Large intestine (tissue), 3 donors: ENCODE measurements around the gene RAET1L. TPM values are rescaled to one million over a fixed set of nuclear protein-coding genes. Genes with fewer than 3 reads are reported as not detected.

Experiments used
- DNase-seq, 2 donors: peaks; one replicate each; pipeline versions ENCODE4 v3.0.0 to v3.0.0-alpha.2; 2013
- H3K27ac ChIP-seq: one replicate; pipeline ENCODE4 v1.5.1; 2013; ENCODE audit warnings: low read length
- H3K27me3 ChIP-seq: 2 replicates; pipeline ENCODE4 v1.6.1; 2013; ENCODE audit warnings: low read length; ENCODE audit not compliant: control insufficient read depth, insufficient read depth
- H3K36me3 ChIP-seq: 2 replicates; pipeline ENCODE4 v1.6.1; 2013; ENCODE audit warnings: low read length; ENCODE audit not compliant: control insufficient read depth, insufficient read depth
- H3K4me1 ChIP-seq: one replicate; pipeline ENCODE4 v1.6.1; 2013; ENCODE audit warnings: low read length; ENCODE audit not compliant: control insufficient read depth, insufficient read depth
- H3K4me3 ChIP-seq: one replicate; pipeline ENCODE4 v1.5.1; 2013; ENCODE audit warnings: low read length
- H3K9me3 ChIP-seq: one replicate; pipeline ENCODE4 v1.6.1; 2013; ENCODE audit warnings: mild to moderate bottlenecking, low read depth, low read length, moderate library complexity; ENCODE audit not compliant: control insufficient read depth
- WGBS: methylation state at CpG from one replicate; pipeline ENCODE4 v1.1.5; 2013; ENCODE audit warnings: low lambda C conversion rate; ENCODE audit not compliant: insufficient coverage; 5-methylcytosine and 5-hydroxymethylcytosine counted together
- polyA plus RNA-seq: library from polyadenylated mRNA; unstranded; fragments of 120-200 nt; gene quantifications from one replicate; pipeline ENCODE4 v1.2.1, GENCODE V29; 2013

The RAET1L gene
- polyA plus RNA-seq, 1 donor, result not detected

DNA sequence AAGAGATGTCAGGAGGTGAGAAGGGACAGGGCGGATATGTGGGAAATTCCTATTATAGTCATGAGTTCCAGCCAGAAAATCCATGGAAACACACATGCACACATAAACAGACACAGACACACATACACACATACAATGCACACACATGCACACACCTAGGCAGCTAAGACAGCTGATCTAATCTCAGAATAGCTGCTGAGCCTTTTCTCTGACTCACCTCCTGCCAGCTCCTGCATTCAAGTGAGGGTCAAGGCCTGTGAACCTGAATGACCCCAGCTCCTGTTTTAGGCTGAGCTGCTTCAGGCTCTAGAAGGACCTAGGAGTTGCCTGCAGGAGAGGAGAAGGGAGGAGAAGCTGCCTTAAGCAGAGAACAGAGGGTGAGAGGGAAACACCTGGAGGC lies 21.6 kb upstream of the RAET1L start:
- DNase-seq, result no peak
- H3K4me1 ChIP-seq, result no peaks in the 10 kb centered on the region
- H3K27me3 ChIP-seq, result peaks cover 49% of the 10 kb centered on the region
- H3K36me3 ChIP-seq, result no peaks in the 10 kb centered on the region
- H3K27ac ChIP-seq, result no peak overlapping the region
- no peak overlapping the region for H3K4me3 ChIP-seq
- no peaks in the 10 kb centered on the region for H3K9me3 ChIP-seq
- WGBS, result no CpG with 5 or more reads among the region's 1 CpG

- H3K4me1 ChIP-seq, result no peaks in the 10 kb centered on the region
- no CpG with 5 or more reads among the region's 10 CpGs for WGBS
- no peaks in the 10 kb centered on the region for H3K36me3 ChIP-seq
- no peak for DNase-seq
- no peak overlapping the region for H3K27ac ChIP-seq
- peaks cover 62% of the 10 kb centered on the region for H3K27me3 ChIP-seq
- no peaks in the 10 kb centered on the region for H3K9me3 ChIP-seq
- H3K4me3 ChIP-seq, result no peak overlapping the region
Measured at GRCh38 chr6:150044621-150045145, 19.4 kb upstream of the RAET1L start.

GRCh38 chr6:150043501-150044412 lies 18.4 kb upstream of the RAET1L start:
- Histone ChIP-seq H3K27ac (no peak overlapping the region), H3K4me1 (no peaks in the 10 kb centered on the region), H3K4me3 (no peak overlapping the region), H3K27me3 (peaks cover 69% of the 10 kb centered on the region), H3K36me3 (no peaks in the 10 kb centered on the region), H3K9me3 (no peaks in the 10 kb centered on the region)
- WGBS, result 90% methylated on average over 1 of the region's 19 CpGs
- DNase-seq, result no peak

DNA sequence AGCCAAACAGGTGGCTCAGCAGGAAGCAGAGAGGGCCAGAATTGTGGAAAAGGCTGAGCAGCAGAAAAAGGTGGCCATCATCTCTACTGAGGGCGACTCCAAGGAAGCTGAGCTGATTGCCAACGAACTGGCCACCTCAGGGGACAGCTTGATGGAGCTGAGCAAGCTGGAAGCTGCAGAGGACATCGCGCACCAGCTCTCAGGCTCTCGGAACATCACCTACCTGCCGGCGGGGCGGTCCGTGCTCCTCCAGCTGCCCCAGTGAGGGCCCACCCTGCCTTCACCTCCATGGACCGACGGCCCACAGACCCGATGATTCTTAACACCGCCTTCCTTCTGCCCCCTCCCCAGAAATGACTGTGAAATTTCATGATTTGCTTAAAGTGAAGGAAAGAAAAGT lies 17.8 kb upstream of the RAET1L start:
- no peak overlapping the region for H3K4me3 ChIP-seq
- H3K9me3 ChIP-seq, result peaks cover 1% of the 10 kb centered on the region
- DNase-seq, result no peak
- H3K27me3 ChIP-seq, result peaks cover 74% of the 10 kb centered on the region
- H3K27ac ChIP-seq, result no peak overlapping the region
- H3K4me1 ChIP-seq, result no peaks in the 10 kb centered on the region
- no peaks in the 10 kb centered on the region for H3K36me3 ChIP-seq
- WGBS, result no CpG with 5 or more reads among the region's 13 CpGs

- 20% methylated on average over 1 of the region's 21 CpGs for WGBS
- no peaks in the 10 kb centered on the region for H3K36me3 ChIP-seq
- peaks cover 8% of the 10 kb centered on the region for H3K9me3 ChIP-seq
- peaks cover 5% of the 10 kb centered on the region for H3K4me1 ChIP-seq
- no peak overlapping the region for H3K4me3 ChIP-seq
- DNase-seq, result no peak
- no peak overlapping the region for H3K27ac ChIP-seq
- H3K27me3 ChIP-seq, result peaks cover 86% of the 10 kb centered on the region
Measured at GRCh38 chr6:150038202-150039062, 13.1 kb upstream of the RAET1L start.

DNA sequence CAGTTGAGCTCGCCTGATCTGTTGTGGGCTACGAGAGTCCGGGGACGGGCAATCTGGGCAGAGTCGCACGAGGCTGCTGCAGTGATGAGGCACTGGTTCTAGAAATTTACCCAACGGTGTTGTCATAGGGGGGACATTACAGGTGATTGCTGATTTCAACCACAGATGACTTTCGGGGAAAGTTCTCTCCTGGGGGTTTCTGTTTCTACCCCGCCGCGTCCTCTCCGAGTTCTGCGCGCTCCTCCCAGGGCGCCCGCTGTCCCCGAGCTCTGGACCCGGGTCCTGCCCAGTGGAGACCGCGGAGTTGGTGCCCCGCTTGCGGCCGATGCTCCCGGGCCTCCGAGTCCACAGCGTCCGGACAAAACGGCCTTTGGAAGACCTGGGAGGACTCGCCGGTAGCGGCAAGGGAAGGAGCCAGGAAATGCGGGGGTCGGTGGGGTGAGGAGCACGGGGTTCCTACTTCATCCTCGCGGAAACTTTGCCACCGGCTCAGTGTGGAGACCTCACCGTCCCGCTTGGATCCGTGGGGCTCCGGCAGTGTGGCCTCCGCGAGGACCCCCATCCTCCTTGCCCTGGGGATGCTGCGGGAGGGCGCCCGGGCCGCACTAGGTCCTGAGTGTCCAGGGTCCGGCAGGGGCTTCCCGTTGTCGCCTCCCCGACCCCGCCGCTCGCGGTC lies 12.3 kb upstream of the RAET1L start:
- Histone ChIP-seq H3K27me3 (peaks cover 89% of the 10 kb centered on the region), H3K36me3 (no peaks in the 10 kb centered on the region), H3K4me1 (peaks cover 5% of the 10 kb centered on the region), H3K27ac (no peak overlapping the region), H3K4me3 (no peak overlapping the region), H3K9me3 (peaks cover 8% of the 10 kb centered on the region)
- DNase-seq, result peak in 1 of 2 donors; percentile 4
- WGBS, result no CpG with 5 or more reads among the region's 55 CpGs

DNA sequence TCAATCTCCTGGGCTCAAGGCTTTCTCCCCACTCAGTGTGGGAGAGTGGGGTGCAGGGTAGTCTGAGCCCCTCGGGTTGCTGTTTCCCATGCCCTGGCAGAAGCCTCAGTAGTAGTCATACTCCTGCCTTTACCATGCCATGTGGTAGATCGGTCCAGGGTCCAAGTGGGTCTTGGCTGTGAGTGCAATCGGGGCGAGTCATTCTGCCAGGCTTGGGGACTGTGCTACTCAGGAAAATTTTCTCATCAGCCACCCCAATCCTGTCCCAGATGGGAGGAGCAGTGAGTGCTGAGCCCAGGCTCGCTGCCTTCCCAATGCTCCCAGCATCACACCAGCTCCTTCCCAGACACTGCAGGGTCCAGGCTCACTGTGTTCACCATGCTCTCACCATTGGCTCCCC lies 10.7 kb upstream of the RAET1L start:
- Histone ChIP-seq H3K4me1 (peaks cover 5% of the 10 kb centered on the region), H3K27ac (no peak overlapping the region), H3K27me3 (peaks cover 88% of the 10 kb centered on the region), H3K36me3 (no peaks in the 10 kb centered on the region), H3K4me3 (no peak overlapping the region), H3K9me3 (peaks cover 8% of the 10 kb centered on the region)
- DNase-seq, result no peak
- WGBS, result no CpG with 5 or more reads among the region's 5 CpGs

GRCh38 chr6:150033207-150033771 lies 8.0 kb upstream of the RAET1L start:
- Histone ChIP-seq H3K4me1 (peaks cover 5% of the 10 kb centered on the region), H3K27ac (no peak overlapping the region), H3K4me3 (no peak overlapping the region), H3K9me3 (peaks cover 8% of the 10 kb centered on the region), H3K36me3 (no peaks in the 10 kb centered on the region), H3K27me3 (peaks cover 86% of the 10 kb centered on the region)
- no peak for DNase-seq
- no CpG with 5 or more reads among the region's 6 CpGs for WGBS

DNA sequence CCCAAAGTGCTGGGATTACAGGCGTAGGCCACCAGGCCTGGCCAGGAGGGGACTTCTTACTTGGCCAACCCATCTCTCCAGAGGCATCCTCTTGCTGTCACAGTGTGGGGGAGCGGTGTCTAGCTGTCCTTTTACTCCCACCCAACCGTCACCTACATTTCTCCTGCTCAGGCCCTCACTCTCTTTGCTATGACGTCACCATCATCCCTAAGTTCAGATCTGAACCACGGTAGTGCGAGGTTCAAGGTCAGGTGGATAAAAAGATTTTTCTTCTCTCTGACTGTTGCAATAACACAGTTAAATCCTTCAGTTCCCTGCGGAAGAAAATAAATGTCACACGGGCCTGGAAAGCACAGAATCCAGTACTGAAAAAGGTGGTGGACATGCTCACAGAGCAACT lies 7.3 kb upstream of the RAET1L start:
- H3K4me1 ChIP-seq, result peaks cover 4% of the 10 kb centered on the region

More for the DNA sequence above, 7.3 kb upstream of the RAET1L start:
- WGBS, result 70% methylated on average over 3 of the region's 8 CpGs
- H3K9me3 ChIP-seq, result peaks cover 2% of the 10 kb centered on the region
- H3K36me3 ChIP-seq, result no peaks in the 10 kb centered on the region
- H3K4me3 ChIP-seq, result no peak overlapping the region
- H3K27me3 ChIP-seq, result peaks cover 86% of the 10 kb centered on the region
- no peak overlapping the region for H3K27ac ChIP-seq
- DNase-seq, result no peak
